ENCODE data around the gene GRAMD1A.

GRCh38 chr19:35056513-35057063 lies 56.5 kb downstream of the GRAMD1A start:
- TF ChIP-seq CTCF (IDR thresholded peaks at IDR 0.05 in 4 of 5, conservative IDR thresholded peaks at IDR 0.05 in 1 of 5) (no peak), POLR2A (IDR thresholded peaks at IDR 0.05) (no peak)

Data from gastrocnemius medialis (tissue), 4 donors.